Heart right ventricle (tissue), 16 donors: ENCODE results near the gene GPRC6A. TPM values are rescaled to one million over a fixed set of nuclear protein-coding genes. Genes with fewer than 3 reads are reported as not detected.

Source experiments
- ATAC-seq, 8 donors: fragments of 200-7000 bp; cut with Tn5 transposase; one replicate each; pipeline ENCODE4 v1.9.1; 2020; ENCODE audit warnings: mild to moderate bottlenecking in 8 of 8, moderate library complexity in 8 of 8, moderate number of reproducible peaks in 1 of 8
- DNase-seq, 2 donors: peaks; one replicate each; pipeline ENCODE4 v3.0.0-alpha.2; 2020
- H3K27ac ChIP-seq, 10 donors: fragments of 200-600 bp; sonication (generic) in 2 of 10; one replicate each; pipeline versions ENCODE4 v1.5.0 to v1.8.0; 2020 to 2022; ENCODE audit warnings: mild to moderate bottlenecking in 3 of 10
- H3K27me3 ChIP-seq, 7 donors: fragments of 200-600 bp; one replicate each; pipeline ENCODE4 v1.8.0; 2021 to 2022; ENCODE audit warnings: mild to moderate bottlenecking in 2 of 7
- H3K36me3 ChIP-seq, 9 donors: fragments of 200-600 bp; sonication (generic) in 1 of 9; one replicate each; pipeline versions ENCODE4 v1.5.0 to v1.8.0; 2020 to 2022; ENCODE audit warnings: mild to moderate bottlenecking in 2 of 9
- H3K4me1 ChIP-seq, 9 donors: fragments of 200-600 bp; sonication (generic) in 1 of 9; one replicate each; pipeline versions ENCODE4 v1.5.0 to v1.8.0; 2020 to 2022; ENCODE audit warnings: mild to moderate bottlenecking in 4 of 9
- H3K4me3 ChIP-seq, 10 donors: fragments of 200-600 bp; sonication (generic) in 2 of 10; one replicate each; pipeline versions ENCODE4 v1.5.0 to v1.8.0; 2020 to 2022; ENCODE audit warnings: mild to moderate bottlenecking in 7 of 10, moderate library complexity in 2 of 10
- H3K9me3 ChIP-seq, 11 donors: fragments of 200-600 bp in 10 of 11; sonication (generic) in 2 of 11; one replicate each; pipeline versions ENCODE4 v1.5.0 to v1.8.0; 2013 to 2022; ENCODE audit warnings: mild to moderate bottlenecking in 2 of 11, control low read depth in 1 of 11, moderate library complexity in 1 of 11
- CTCF ChIP-seq, 9 donors: fragments of 200-600 bp; sonication (generic) in 2 of 9; IDR thresholded peaks; one replicate each; pipeline versions ENCODE4 v1.5.0 to v1.8.0; 2021 to 2022; ENCODE audit warnings: antibody characterized with exemption in 9 of 9, mild to moderate bottlenecking in 5 of 9, moderate library complexity in 1 of 9
- WGBS, 2 donors: extraction: QIAGEN DNeasy Blood & Tissue Kit; methylation state at CpG; one replicate each; pipeline ENCODE4 v1.1.7; 2013; ENCODE audit warnings: inconsistent platforms in 1 of 2; 5-methylcytosine and 5-hydroxymethylcytosine counted together
- intact Hi-C, 10 donors: fragments of 100-400 bp; cut with DNase I; formaldehyde crosslinking; loops; one replicate each; pipeline versions ENCODE4 v1.11.1 to v1.14.2; 2022
- long read RNA-seq, 3 donors: library from polyadenylated mRNA; unstranded; transcript quantifications; one replicate each; pipeline ENCODE4 v2.0.0, GENCODE V29; 2020 to 2021
- polyA plus RNA-seq, 2 donors: library from polyadenylated mRNA; stranded (reverse); fragments of 200-250 nt; gene quantifications; one replicate each; pipeline ENCODE4 v1.2.3, GENCODE V29; 2013
- total RNA-seq, 10 donors: library from RNA; stranded (reverse); fragmentation: NEBNext Ultra II Directional in 3 of 10; extraction: Animal tissue kit (Norgen Biotek cat#: 25700) in 3 of 10; gene quantifications; one replicate each; pipeline versions ENCODE4 v1.2.1 to v1.2.4, GENCODE V29; 2021 to 2023
- donor health status: Arrhythmogenic right ventricular cardiomyopathy.
- donor health status: ischemic (EF 13 %, LVEDD 7.1; RV severe dilation, severe dysfunction).
- donor health status: healthy with polysubstance abuse.
- donor health status: DM: no; HTN: yes; CAD: no.
- donor health status: DM: no; HTN: no; CAD: no.
- donor health status: ischemic (EF 25% LVEDD 6.9; RV normal size, moderate dysfunction).
- donor health status: ischemic (EF 25% LVEDD 5.7; RV mildly dilated, moderate dysfunction).
- donor health status: healthy.
- donor health status: DM: yes; HTN: yes; CAD: no.
- donor health status: Ischemic cardiomyopathy.
- donor health status: ischemic (EF 35%, LVEDD 5.7; RV mildly dilated, moderate dysfunction).
- donor health status: nonischemic (EF 11% LVEDD 7.7; RV severe dilation, severe dysfunction).
- donor health status: DM: yes; HTN: yes; CAD: no.
- donor health status: PGD.
- donor health status: ischemic (EF 29% LVEDD 5.4; RV normal size, mild dysfunction).
- donor health status: nonischemic (EF 23%, LVEDD 6.1; RV moderate dilation, normal function).

The GPRC6A gene
- not detected for total RNA-seq
- not detected for polyA plus RNA-seq
- long read RNA-seq, donor 1 = 0 reads
- long read RNA-seq, donor 2 = 0 reads
- long read RNA-seq, donor 3 = 0 reads

- Histone ChIP-seq H3K27ac (no peak within 1 kb of the TSS), H3K36me3 (no peaks in the 10 kb centered on the region), H3K27me3 (no peaks in the 10 kb centered on the region), H3K9me3 (peaks cover 0 to 20% (median 0%) of the 10 kb centered on the region in 11 donors), H3K4me3 (no peak within 1 kb of the TSS), H3K4me1 (no peaks in the 10 kb centered on the region)
- ATAC-seq (no peak), DNase-seq (no peak)
- WGBS, 2 donors = 68 to 69% methylated on average over 2 of the region's 2 CpGs
- no peak for TF ChIP-seq CTCF (IDR thresholded peaks at IDR 0.05)
- intact Hi-C loops = no loop called here
These were observed at the start of gene GPRC6A for GRCh38 chr6:116828983-116829382. Gene GPRC6A, minus strand, starts transcription at chr6:116829083. Its CDS starts 70 bp downstream, at chr6:116829013.

- H3K4me1 ChIP-seq = peaks cover 0 to 12% (median 4%) of the 10 kb centered on the region in 9 donors
- H3K36me3 ChIP-seq = no peaks in the 10 kb centered on the region
- no peak for TF ChIP-seq CTCF (IDR thresholded peaks at IDR 0.05)
- 6 to 7% methylated on average over 10 of the region's 10 CpGs for WGBS, 2 donors
- ATAC-seq (no peak), DNase-seq (no peak)
- intact Hi-C loops = no loop called here
- no peak overlapping the region for H3K27ac ChIP-seq
- H3K4me3 ChIP-seq = no peak overlapping the region
- H3K27me3 ChIP-seq = peaks cover 7 to 69% (median 47%) of the 10 kb centered on the region in 7 donors
- peaks cover 0 to 5% (median 0%) of the 10 kb centered on the region in 11 donors for H3K9me3 ChIP-seq
These were observed 48.9 kb upstream of the GPRC6A start for GRCh38 chr6:116877743-116878142.

GRCh38 chr6:116876635-116877611 lies 48.0 kb upstream of the GPRC6A start, which contains the start of gene RFX6:
Gene RFX6, plus strand, starts transcription at chr6:116877242. Its CDS starts 34 bp downstream, at chr6:116877276.
- TF ChIP-seq CTCF (IDR thresholded peaks at IDR 0.05) = no peak
- Histone ChIP-seq H3K27me3 (peaks cover 7 to 77% (median 47%) of the 10 kb centered on the region in 7 donors), H3K27ac (no peak within 1 kb of the TSS), H3K36me3 (no peaks in the 10 kb centered on the region), H3K9me3 (peaks cover 0 to 9% (median 0%) of the 10 kb centered on the region in 11 donors), H3K4me3 (peak within 1 kb of the TSS in 7 of 10 donors; percentile 10 to 34 (median 21)), H3K4me1 (peaks cover 0 to 12% (median 4%) of the 10 kb centered on the region in 9 donors)
- 1% methylated on average over 72 to 73 of the region's 73 CpGs for WGBS, 2 donors
- peak in 1 of 8 donors; percentile 22 for ATAC-seq
- no peak for DNase-seq
- intact Hi-C loops = no loop called here

GRCh38 chr6:116876107-116876506 lies 47.2 kb upstream of the GPRC6A start:
- ATAC-seq (no peak), DNase-seq (no peak)
- Histone ChIP-seq H3K4me3 (no peak overlapping the region), H3K9me3 (peaks cover 0 to 9% (median 0%) of the 10 kb centered on the region in 11 donors), H3K27ac (no peak overlapping the region), H3K4me1 (peaks cover 0 to 12% (median 4%) of the 10 kb centered on the region in 9 donors), H3K36me3 (no peaks in the 10 kb centered on the region), H3K27me3 (peaks cover 7 to 82% (median 47%) of the 10 kb centered on the region in 7 donors)
- intact Hi-C loops = no loop called here
- WGBS, 2 donors = 25 to 26% methylated on average over 8 of the region's 8 CpGs
- no peak for TF ChIP-seq CTCF (IDR thresholded peaks at IDR 0.05)
